ENCODE results near the gene JPT1. TPM values are rescaled to one million over a fixed set of nuclear protein-coding genes. Genes with fewer than 3 reads are reported as not detected.
A peak's percentile ranks its signal among the peaks of the same experiment; 100 is the strongest.

Gene JPT1
- total RNA-seq, 1 experiment from 2014 or later = 210 TPM

- peaks cover 41% of the 10 kb centered on the region for H3K4me1 Mint-ChIP-seq (ENCODE audit: low read depth, unreplicated experiment)
- peaks cover 31% of the 10 kb centered on the region for H3K4me1 ChIP-seq
- TF ChIP-seq, protein P1, sequence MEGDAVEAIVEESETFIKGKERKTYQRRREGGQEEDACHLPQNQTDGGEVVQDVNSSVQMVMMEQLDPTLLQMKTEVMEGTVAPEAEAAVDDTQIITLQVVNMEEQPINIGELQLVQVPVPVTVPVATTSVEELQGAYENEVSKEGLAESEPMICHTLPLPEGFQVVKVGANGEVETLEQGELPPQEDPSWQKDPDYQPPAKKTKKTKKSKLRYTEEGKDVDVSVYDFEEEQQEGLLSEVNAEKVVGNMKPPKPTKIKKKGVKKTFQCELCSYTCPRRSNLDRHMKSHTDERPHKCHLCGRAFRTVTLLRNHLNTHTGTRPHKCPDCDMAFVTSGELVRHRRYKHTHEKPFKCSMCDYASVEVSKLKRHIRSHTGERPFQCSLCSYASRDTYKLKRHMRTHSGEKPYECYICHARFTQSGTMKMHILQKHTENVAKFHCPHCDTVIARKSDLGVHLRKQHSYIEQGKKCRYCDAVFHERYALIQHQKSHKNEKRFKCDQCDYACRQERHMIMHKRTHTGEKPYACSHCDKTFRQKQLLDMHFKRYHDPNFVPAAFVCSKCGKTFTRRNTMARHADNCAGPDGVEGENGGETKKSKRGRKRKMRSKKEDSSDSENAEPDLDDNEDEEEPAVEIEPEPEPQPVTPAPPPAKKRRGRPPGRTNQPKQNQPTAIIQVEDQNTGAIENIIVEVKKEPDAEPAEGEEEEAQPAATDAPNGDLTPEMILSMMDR (IDR thresholded peaks at IDR 0.05; ENCODE audit: insufficient read depth in 1 of 2, low read depth in 1 of 2, low read length in 1 of 2, severe bottlenecking in 1 of 2, unreplicated experiment in 1 of 2) = no peak
- H3K4me3 Mint-ChIP-seq (ENCODE audit: unreplicated experiment) = peak overlapping the region; percentile 98
- no peaks in the 10 kb centered on the region for H3K27me3 Mint-ChIP-seq (ENCODE audit: insufficient read depth, unreplicated experiment)
- H3K27me3 ChIP-seq (replicated peaks; ENCODE audit: control insufficient read depth, insufficient read depth, low read length) = no peaks in the 10 kb centered on the region
- ChIA-PET POLR2A (interaction anchor here (0.6 to 1.4 kb wide), 10 partner anchors 8 to 107 kb away, joined by 3 to 7 read pairs (median 4); no protein-coding TSS in a partner anchor), CTCF (interaction anchor here (0.7 to 1.5 kb wide), 6 partner anchors 19 to 189 kb away, joined by 3 to 6 read pairs (median 4); no protein-coding TSS in a partner anchor)
- H3K36me3 Mint-ChIP-seq (ENCODE audit: insufficient read depth, unreplicated experiment) = peaks cover 65% of the 10 kb centered on the region
- DNase-seq = no peak
- no peak overlapping the region for H3K4me3 ChIP-seq (ENCODE audit: low read depth, low read length)
- H3K9me3 Mint-ChIP-seq (ENCODE audit: unreplicated experiment) = no peaks in the 10 kb centered on the region
- intact Hi-C loops (cut with micrococcal nuclease; ENCODE audit: unreplicated experiment) = loop anchor here (2.0 kb wide), 1 partner anchor 24 kb away; the partner anchor contains the start of gene NT5C
- peak overlapping the region; percentile 95 for H3K27ac Mint-ChIP-seq (ENCODE audit: unreplicated experiment)
- H3K36me3 ChIP-seq (ENCODE audit: control insufficient read depth, insufficient read depth, low read length) = no peaks in the 10 kb centered on the region
- no peaks in the 10 kb centered on the region for H3K9me3 ChIP-seq
- BruUV-seq (replicated peaks) = TSS peak; percentile 71
These were observed 884 bp upstream of the JPT1 start for GRCh38 chr17:75155191-75155601.

GRCh38 chr17:75153780-75154194 lies 525 bp downstream of the JPT1 start:
- peaks cover 77% of the 10 kb centered on the region for H3K36me3 Mint-ChIP-seq (ENCODE audit: insufficient read depth, unreplicated experiment)
- no TSS peak for BruUV-seq (replicated peaks)
- TF ChIP-seq, protein P1 (IDR thresholded peaks at IDR 0.05; ENCODE audit: insufficient read depth in 1 of 2, low read depth in 1 of 2, low read length in 1 of 2, severe bottlenecking in 1 of 2, unreplicated experiment in 1 of 2) = no peak
- no peaks in the 10 kb centered on the region; the same call in 1 of the 2 replicates for H3K36me3 ChIP-seq (ENCODE audit: control insufficient read depth, insufficient read depth, low read length)
- ChIA-PET CTCF (interaction anchor here (1.5 kb wide), 1 partner anchor 48 kb away, joined by 5 read pairs; no protein-coding TSS in a partner anchor), POLR2A (no interaction called here)
- peak overlapping the region; percentile 98 for H3K4me3 Mint-ChIP-seq (ENCODE audit: unreplicated experiment)
- H3K4me1 ChIP-seq = peaks cover 17% of the 10 kb centered on the region
- peak in 1 of 2 experiments; percentile 39 for DNase-seq
- no peaks in the 10 kb centered on the region for H3K9me3 ChIP-seq
- no peaks in the 10 kb centered on the region for H3K27me3 ChIP-seq (replicated peaks; ENCODE audit: control insufficient read depth, insufficient read depth, low read length)
- H3K9me3 Mint-ChIP-seq (ENCODE audit: unreplicated experiment) = no peaks in the 10 kb centered on the region
- intact Hi-C loops (cut with micrococcal nuclease; ENCODE audit: unreplicated experiment) = loop anchor here (2.0 kb wide), 1 partner anchor 23 kb away; the partner anchor contains the start of gene NT5C
- peak overlapping the region; percentile 95 for H3K27ac Mint-ChIP-seq (ENCODE audit: unreplicated experiment)
- no peaks in the 10 kb centered on the region for H3K27me3 Mint-ChIP-seq (ENCODE audit: insufficient read depth, unreplicated experiment)
- H3K4me1 Mint-ChIP-seq (ENCODE audit: low read depth, unreplicated experiment) = peaks cover 34% of the 10 kb centered on the region
- peak overlapping the region; percentile 91 for H3K4me3 ChIP-seq (ENCODE audit: low read depth, low read length)

GRCh38 chr17:75152922-75153779 lies 1.2 kb downstream of the JPT1 start:
- CTCF ChIA-PET = no interaction called here
- POLR2A ChIA-PET = no interaction called here
- Mint-ChIP-seq H3K27ac (ENCODE audit: unreplicated experiment) (peak overlapping the region; percentile 95), H3K9me3 (ENCODE audit: unreplicated experiment) (no peaks in the 10 kb centered on the region), H3K27me3 (ENCODE audit: insufficient read depth, unreplicated experiment) (no peaks in the 10 kb centered on the region), H3K4me3 (ENCODE audit: unreplicated experiment) (peak overlapping the region; percentile 98), H3K36me3 (ENCODE audit: insufficient read depth, unreplicated experiment) (peaks cover 84% of the 10 kb centered on the region), H3K4me1 (ENCODE audit: low read depth, unreplicated experiment) (peaks cover 34% of the 10 kb centered on the region)
- peak; percentile 62 to 65 for DNase-seq
- peak overlapping the region; percentile 91 for H3K4me3 ChIP-seq (ENCODE audit: low read depth, low read length)
- intact Hi-C loops (cut with micrococcal nuclease; ENCODE audit: unreplicated experiment) = no loop called here
- H3K27me3 ChIP-seq (replicated peaks; ENCODE audit: control insufficient read depth, insufficient read depth, low read length) = no peaks in the 10 kb centered on the region
- TF ChIP-seq, protein P1 (IDR thresholded peaks at IDR 0.05; ENCODE audit: insufficient read depth in 1 of 2, low read depth in 1 of 2, low read length in 1 of 2, severe bottlenecking in 1 of 2, unreplicated experiment in 1 of 2) = no peak
- H3K9me3 ChIP-seq = no peaks in the 10 kb centered on the region
- peaks cover 1% of the 10 kb centered on the region; the same call in 1 of the 2 replicates for H3K36me3 ChIP-seq (ENCODE audit: control insufficient read depth, insufficient read depth, low read length)
- H3K4me1 ChIP-seq = peaks cover 12% of the 10 kb centered on the region
- BruUV-seq (replicated peaks) = TSS peak; percentile 51

All from Caco-2 (cell line).